Spleen (tissue), 11 donors: ENCODE measurements around the gene C10orf71. TPM values are rescaled to one million over a fixed set of nuclear protein-coding genes. Genes with fewer than 3 reads are reported as not detected.

Experiments used
- DNase-seq: peaks from one replicate; pipeline ENCODE4 v3.0.0-alpha.2; 2020
- H3K27ac ChIP-seq, 8 donors: fragments of 200-600 bp; sonication (generic) in 7 of 8; 1 replicate in 4 of 8; 2 replicates in 4 of 8; pipeline versions ENCODE4 v1.5.0 to v1.8.0; 2016 to 2021; ENCODE audit warnings: inconsistent platforms in 4 of 8, mild to moderate bottlenecking in 4 of 8, moderate library complexity in 1 of 8
- H3K27me3 ChIP-seq, 7 donors: fragments of 200-600 bp; sonication (generic) in 6 of 7; replicated peaks in 1 of 7; 1 replicate in 4 of 7; 2 replicates in 3 of 7; pipeline versions ENCODE4 v1.5.0 to v1.8.0; 2016 to 2021; ENCODE audit warnings: inconsistent platforms in 3 of 7, mild to moderate bottlenecking in 1 of 7
- H3K36me3 ChIP-seq, 6 donors: fragments of 200-600 bp; sonication (generic) in 5 of 6; 1 replicate in 4 of 6; 2 replicates in 2 of 6; pipeline versions ENCODE4 v1.5.0 to v1.8.0; 2016 to 2021; ENCODE audit warnings: inconsistent platforms in 2 of 6
- H3K4me1 ChIP-seq, 6 donors: fragments of 200-600 bp; sonication (generic) in 5 of 6; 1 replicate in 3 of 6; 2 replicates in 3 of 6; pipeline versions ENCODE4 v1.5.0 to v1.8.0; 2016 to 2021; ENCODE audit warnings: inconsistent platforms in 3 of 6
- H3K4me3 ChIP-seq, 8 donors: fragments of 200-600 bp; sonication (generic) in 7 of 8; 1 replicate in 4 of 8; 2 replicates in 4 of 8; pipeline versions ENCODE4 v1.5.0 to v1.8.0; 2016 to 2021; ENCODE audit warnings: inconsistent platforms in 4 of 8, mild to moderate bottlenecking in 4 of 8, moderate library complexity in 2 of 8
- H3K9me3 ChIP-seq, 8 donors: fragments of 200-600 bp; sonication (generic) in 7 of 8; 1 replicate in 4 of 8; 2 replicates in 4 of 8; pipeline versions ENCODE4 v1.5.0 to v1.8.0; 2016 to 2021; ENCODE audit warnings: inconsistent platforms in 4 of 8
- POLR2A ChIP-seq, 3 donors: fragments of 450-650 bp; IDR thresholded peaks; one replicate each; pipeline ENCODE4 v1.5.1; 2017; ENCODE audit warnings: antibody characterized with exemption in 3 of 3, mild to moderate bottlenecking in 1 of 3
- POLR2AphosphoS5 ChIP-seq, 3 donors: sonication (generic); formaldehyde crosslinking; IDR thresholded peaks; one replicate each; pipeline ENCODE4 v1.5.1; 2017; ENCODE audit warnings: antibody characterized with exemption in 3 of 3
- WGBS, 5 donors: extraction: QIAGEN DNeasy Blood & Tissue Kit in 3 of 5; methylation state at CpG; one replicate each; pipeline versions ENCODE4 v1.1.5 to v1.1.7; 2013 to 2018; 5-methylcytosine and 5-hydroxymethylcytosine counted together
- intact Hi-C: fragments of 100-400 bp; cut with DNase I; formaldehyde crosslinking; loops from one replicate; pipeline ENCODE4 v1.15.0; 2023; ENCODE audit warnings: low total_unique reads
- polyA plus RNA-seq, 3 donors: library from polyadenylated mRNA; stranded (reverse); fragments of 200-250 nt; gene quantifications; one replicate each; pipeline ENCODE4 v1.2.1, GENCODE V29; 2013
- total RNA-seq, 7 donors: library from RNA; depleted of rRNA in 3 of 7; stranded (reverse); fragments of >200 nt in 3 of 7; fragmentation: NEBNext Ultra II Directional in 4 of 7; extraction: Animal tissue kit (Norgen Biotek cat#: 25700) in 4 of 7; gene quantifications; one replicate each; pipeline versions ENCODE4 v1.1.0 to v1.2.1, GENCODE V29; 2016 to 2021
- TF ChIP-seq, protein P1 (sequence below), 11 experiments: fragments of 200-600 bp in 7 of 11; fragments of 450-650 bp in 4 of 11; sonication (generic) in 4 of 11; IDR thresholded peaks in 8 of 11; conservative IDR thresholded peaks in 3 of 11; 1 replicate in 7 of 11; 2 replicates in 4 of 11; pipeline versions ENCODE4 v1.4.0 to v1.8.0; 2016 to 2021; ENCODE audit warnings: antibody characterized with exemption in 11 of 11, inconsistent platforms in 4 of 11, mild to moderate bottlenecking in 1 of 11
- donor health status: healthy with polysubstance abuse.
- donor health status: DM: no; HTN: no; CAD: no; lungs with moderate emphysema.
- donor health status: DM: no; HTN: no; CAD: no.
- donor health status: Bipolar disorder and iron deficiency.
- donor health status: healthy.
- donor health status: DM: no; HTN: no; CAD: no.
- donor health status: DM: yes; HTN: yes; CAD: no.

C10orf71 gene
- total and polyA plus RNA-seq, 10 donors = not detected

DNA sequence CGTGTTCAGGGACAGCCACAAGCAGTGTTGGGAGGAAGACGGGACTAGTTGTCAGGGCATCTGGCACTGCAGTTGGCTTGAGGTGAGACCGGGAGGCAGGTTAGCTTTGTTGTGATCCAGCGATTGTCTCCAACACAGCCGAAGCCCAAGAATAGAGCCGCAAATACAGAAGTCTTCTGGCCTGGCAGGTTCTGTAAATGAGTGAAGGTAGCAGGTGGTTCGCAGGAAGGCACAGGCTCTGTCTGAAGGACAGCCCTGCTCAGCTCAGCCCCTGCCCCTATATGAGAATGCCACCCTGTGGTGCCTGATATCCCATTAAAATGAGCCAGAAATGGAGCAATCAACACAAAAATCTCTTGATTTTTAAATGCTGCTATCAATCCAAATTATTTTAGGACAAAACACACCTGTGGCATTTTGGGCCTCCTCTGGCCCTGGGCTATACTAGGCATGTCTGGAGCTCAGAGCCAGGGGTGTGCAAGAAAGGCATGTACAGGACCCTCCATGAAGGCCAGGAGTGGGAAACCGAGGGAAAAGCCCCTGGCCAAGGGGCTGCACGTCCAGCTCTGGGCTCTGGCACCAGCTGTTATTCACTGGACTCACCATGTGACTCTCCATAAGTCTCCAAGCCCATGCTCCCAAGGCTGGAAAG, 11.2 kb upstream of the C10orf71 start:
- no peak for TF ChIP-seq POLR2AphosphoS5 (IDR thresholded peaks at IDR 0.05)
- TF ChIP-seq POLR2A (IDR thresholded peaks at IDR 0.05) = no peak
- TF ChIP-seq, protein P1, sequence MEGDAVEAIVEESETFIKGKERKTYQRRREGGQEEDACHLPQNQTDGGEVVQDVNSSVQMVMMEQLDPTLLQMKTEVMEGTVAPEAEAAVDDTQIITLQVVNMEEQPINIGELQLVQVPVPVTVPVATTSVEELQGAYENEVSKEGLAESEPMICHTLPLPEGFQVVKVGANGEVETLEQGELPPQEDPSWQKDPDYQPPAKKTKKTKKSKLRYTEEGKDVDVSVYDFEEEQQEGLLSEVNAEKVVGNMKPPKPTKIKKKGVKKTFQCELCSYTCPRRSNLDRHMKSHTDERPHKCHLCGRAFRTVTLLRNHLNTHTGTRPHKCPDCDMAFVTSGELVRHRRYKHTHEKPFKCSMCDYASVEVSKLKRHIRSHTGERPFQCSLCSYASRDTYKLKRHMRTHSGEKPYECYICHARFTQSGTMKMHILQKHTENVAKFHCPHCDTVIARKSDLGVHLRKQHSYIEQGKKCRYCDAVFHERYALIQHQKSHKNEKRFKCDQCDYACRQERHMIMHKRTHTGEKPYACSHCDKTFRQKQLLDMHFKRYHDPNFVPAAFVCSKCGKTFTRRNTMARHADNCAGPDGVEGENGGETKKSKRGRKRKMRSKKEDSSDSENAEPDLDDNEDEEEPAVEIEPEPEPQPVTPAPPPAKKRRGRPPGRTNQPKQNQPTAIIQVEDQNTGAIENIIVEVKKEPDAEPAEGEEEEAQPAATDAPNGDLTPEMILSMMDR (IDR thresholded peaks at IDR 0.05 in 8 of 11, conservative IDR thresholded peaks at IDR 0.05 in 3 of 11) = no peak
- H3K36me3 ChIP-seq = no peaks in the 10 kb centered on the region
- DNase-seq = no peak
- H3K4me1 ChIP-seq = peaks cover 4 to 37% (median 12%) of the 10 kb centered on the region in 6 donors
- 85 to 92% (median 88%) methylated on average over 8 to 9 of the region's 9 CpGs for WGBS, 5 donors
- no peaks in the 10 kb centered on the region for H3K9me3 ChIP-seq
- no peak overlapping the region for H3K27ac ChIP-seq
- intact Hi-C loops = no loop called here
- H3K4me3 ChIP-seq = no peak overlapping the region
- peaks cover 0 to 7% (median 0%) of the 10 kb centered on the region in 7 donors for H3K27me3 ChIP-seq

DNA sequence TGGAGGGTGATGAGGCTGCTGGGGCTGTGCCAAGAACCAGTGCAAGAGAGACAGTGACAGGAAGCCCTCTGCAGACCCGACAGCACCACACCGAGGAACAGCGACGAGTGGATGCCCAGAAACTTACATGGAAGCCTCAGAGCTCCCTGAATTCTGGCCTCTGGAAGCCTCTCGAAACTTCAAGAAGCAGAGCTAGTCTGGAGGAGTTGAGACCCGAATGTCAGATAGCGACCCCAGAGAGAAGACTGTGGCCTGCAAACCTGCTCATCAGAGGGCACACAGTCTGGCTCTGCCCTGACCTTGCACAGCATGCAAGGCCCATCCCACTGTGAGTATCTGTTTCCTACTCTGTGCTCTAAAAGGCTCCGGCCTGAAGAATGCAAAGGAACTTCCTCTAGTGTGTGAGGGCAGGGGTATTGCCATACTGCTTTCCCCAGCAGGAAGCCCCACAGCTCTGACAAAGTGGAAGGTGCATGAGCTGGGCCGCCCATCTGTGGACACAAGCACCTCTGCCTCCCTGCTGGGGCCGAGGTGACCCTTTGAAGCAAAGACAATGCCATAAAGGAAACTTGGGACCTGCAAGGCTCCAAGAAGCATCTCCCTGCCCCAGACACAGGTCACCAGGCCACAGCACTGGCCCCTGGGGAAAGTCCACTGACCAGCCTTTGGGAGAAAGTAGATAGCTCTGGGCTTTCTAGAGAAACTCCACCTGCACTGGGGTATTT, 10.5 kb upstream of the C10orf71 start:
- intact Hi-C loops = no loop called here
- WGBS, 5 donors = 63 to 87% (median 72%) methylated on average over 10 of the region's 10 CpGs
- no peak for DNase-seq

DNA sequence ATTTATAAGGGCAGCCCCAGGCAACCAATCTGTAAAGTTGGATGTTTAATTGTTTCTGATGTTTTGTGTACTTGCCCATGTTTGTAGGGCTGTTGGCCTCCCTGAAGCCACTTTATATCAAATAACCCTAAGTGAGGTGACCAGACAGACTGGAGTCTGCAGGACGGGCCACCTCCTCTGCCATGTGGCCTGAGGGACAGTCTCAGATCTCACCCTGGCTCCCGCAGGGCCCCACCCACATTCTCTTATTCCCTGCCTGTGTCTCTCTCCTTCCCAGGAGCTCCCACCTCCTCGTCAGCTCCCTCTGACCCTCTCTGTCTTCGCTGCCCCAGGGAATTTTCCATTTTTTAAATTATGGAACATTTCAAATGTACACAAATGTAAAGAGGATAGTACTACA, 9.5 kb upstream of the C10orf71 start:
- Histone ChIP-seq H3K27ac (no peak overlapping the region), H3K4me1 (peaks cover 3 to 26% (median 7%) of the 10 kb centered on the region in 6 donors), H3K4me3 (no peak overlapping the region), H3K36me3 (no peaks in the 10 kb centered on the region), H3K27me3 (peaks cover 0 to 7% (median 0%) of the 10 kb centered on the region in 7 donors), H3K9me3 (no peaks in the 10 kb centered on the region)
- intact Hi-C loops = no loop called here
- 50 to 69% (median 59%) methylated on average over 4 of the region's 4 CpGs for WGBS, 5 donors
- TF ChIP-seq POLR2AphosphoS5 (IDR thresholded peaks at IDR 0.05) = no peak
- DNase-seq = no peak

More for the DNA sequence above, 10.5 kb upstream of the C10orf71 start:
- no peak overlapping the region for H3K27ac ChIP-seq
- H3K27me3 ChIP-seq = peaks cover 0 to 7% (median 0%) of the 10 kb centered on the region in 7 donors
- no peaks in the 10 kb centered on the region for H3K36me3 ChIP-seq
- no peaks in the 10 kb centered on the region for H3K9me3 ChIP-seq
- peaks cover 3 to 30% (median 7%) of the 10 kb centered on the region in 6 donors for H3K4me1 ChIP-seq
- H3K4me3 ChIP-seq = no peak overlapping the region
- no peak for TF ChIP-seq POLR2A (IDR thresholded peaks at IDR 0.05)
- TF ChIP-seq POLR2AphosphoS5 (IDR thresholded peaks at IDR 0.05) = peak in 2 of 3 donors; percentile 23 to 49

DNA sequence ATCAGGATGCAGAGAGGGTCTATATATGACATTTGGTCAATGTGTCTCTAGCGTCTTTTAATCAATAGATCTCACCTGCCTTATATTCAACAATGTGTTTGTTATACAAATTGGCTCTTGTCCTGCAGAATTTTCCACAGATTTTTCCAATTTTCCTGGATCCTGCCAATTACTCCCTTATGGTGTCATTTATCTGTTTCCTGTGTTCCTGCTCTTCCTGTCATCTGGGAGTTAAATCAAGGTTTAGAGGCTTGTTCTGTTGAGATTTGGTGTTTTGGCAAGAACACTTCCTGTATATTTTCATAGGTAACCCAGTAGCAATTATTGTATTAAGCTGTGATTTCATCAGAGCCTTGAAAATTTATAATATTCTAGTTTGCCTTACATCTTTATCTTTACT, 8.8 kb upstream of the C10orf71 start:
- 52 to 90% (median 58%) methylated on average over 1 of the region's 1 CpG for WGBS, 5 donors
- TF ChIP-seq, protein P1 (IDR thresholded peaks at IDR 0.05 in 8 of 11, conservative IDR thresholded peaks at IDR 0.05 in 3 of 11) = no peak
- TF ChIP-seq POLR2A (IDR thresholded peaks at IDR 0.05) (no peak), POLR2AphosphoS5 (IDR thresholded peaks at IDR 0.05) (no peak)
- intact Hi-C loops = no loop called here
- no peaks in the 10 kb centered on the region for H3K9me3 ChIP-seq
- H3K4me3 ChIP-seq = no peak overlapping the region
- no peaks in the 10 kb centered on the region for H3K36me3 ChIP-seq
- H3K4me1 ChIP-seq = peaks cover 3 to 20% (median 7%) of the 10 kb centered on the region in 6 donors
- no peak for DNase-seq
- H3K27ac ChIP-seq = no peak overlapping the region
- H3K27me3 ChIP-seq = peaks cover 0 to 7% (median 0%) of the 10 kb centered on the region in 7 donors

DNA sequence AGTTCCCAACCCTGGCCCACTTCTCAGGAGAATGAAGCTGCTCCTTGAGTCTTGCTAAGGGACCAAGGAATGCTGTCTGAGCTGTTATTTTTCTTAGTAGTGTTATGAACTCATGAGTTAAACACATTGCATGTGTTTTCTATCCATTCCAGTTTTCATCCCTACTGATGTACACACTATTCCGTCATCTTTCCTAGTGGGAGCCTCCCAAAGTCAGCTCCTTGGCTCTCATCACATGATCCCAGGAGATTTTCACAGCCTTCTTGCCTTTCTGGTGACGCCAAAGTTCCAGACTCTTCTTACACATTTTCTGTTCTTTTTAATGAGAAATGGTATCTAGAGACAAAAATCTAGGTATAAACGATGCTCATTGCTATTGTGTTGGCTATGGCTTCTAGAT, 8.4 kb upstream of the C10orf71 start:
- 86 to 90% (median 89%) methylated on average over 3 of the region's 3 CpGs for WGBS, 5 donors
- Histone ChIP-seq H3K4me3 (no peak overlapping the region), H3K27me3 (peaks cover 0 to 7% (median 0%) of the 10 kb centered on the region in 7 donors), H3K9me3 (no peaks in the 10 kb centered on the region), H3K4me1 (peaks cover 3 to 18% (median 7%) of the 10 kb centered on the region in 6 donors), H3K27ac (no peak overlapping the region), H3K36me3 (no peaks in the 10 kb centered on the region)
- intact Hi-C loops = no loop called here
- no peak for TF ChIP-seq POLR2A (IDR thresholded peaks at IDR 0.05)
- no peak for TF ChIP-seq POLR2AphosphoS5 (IDR thresholded peaks at IDR 0.05)
- TF ChIP-seq, protein P1 (IDR thresholded peaks at IDR 0.05 in 8 of 11, conservative IDR thresholded peaks at IDR 0.05 in 3 of 11) = no peak
- no peak for DNase-seq
